Measurements from ENCODE around the gene IL1RN. TPM values are rescaled to one million over a fixed set of nuclear protein-coding genes. Genes with fewer than 3 reads are reported as not detected.

IL1RN gene
- total RNA-seq, 1 donor from 2014 or later: not detected

DNA sequence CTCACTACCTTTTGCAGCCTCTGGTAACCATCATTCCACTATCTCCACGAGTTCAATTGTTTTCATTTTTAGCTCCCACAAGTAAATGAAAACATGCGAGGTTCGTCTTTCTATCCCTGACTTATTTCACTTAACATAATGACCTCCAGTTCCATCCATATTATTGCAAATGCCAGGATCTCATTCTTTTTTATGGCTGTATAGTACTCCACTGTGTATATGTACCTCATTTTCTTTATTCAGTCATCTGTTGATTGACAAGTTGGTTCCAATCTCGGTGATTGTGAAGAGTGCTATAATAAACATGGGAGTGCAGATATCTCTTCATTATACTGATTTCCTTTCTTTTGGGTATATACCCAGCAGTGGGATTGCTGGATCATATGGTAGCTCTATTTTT, 16.9 kb downstream of the IL1RN start:
- Mint-ChIP-seq H3K4me1 (ENCODE audit: low read depth) (no peaks in the 10 kb centered on the region), H3K36me3 (ENCODE audit: low read depth) (peaks cover 6% of the 10 kb centered on the region), H3K27ac (ENCODE audit: unreplicated experiment) (no peak overlapping the region), H3K27me3 (ENCODE audit: low read depth) (peaks cover 20% of the 10 kb centered on the region), H3K4me3 (ENCODE audit: unreplicated experiment) (no peak overlapping the region), H3K9me3 (ENCODE audit: low read depth) (peaks cover 15% of the 10 kb centered on the region)
- DNase-seq (ENCODE audit: low spot score): no peak
- TF ChIP-seq, protein P1, sequence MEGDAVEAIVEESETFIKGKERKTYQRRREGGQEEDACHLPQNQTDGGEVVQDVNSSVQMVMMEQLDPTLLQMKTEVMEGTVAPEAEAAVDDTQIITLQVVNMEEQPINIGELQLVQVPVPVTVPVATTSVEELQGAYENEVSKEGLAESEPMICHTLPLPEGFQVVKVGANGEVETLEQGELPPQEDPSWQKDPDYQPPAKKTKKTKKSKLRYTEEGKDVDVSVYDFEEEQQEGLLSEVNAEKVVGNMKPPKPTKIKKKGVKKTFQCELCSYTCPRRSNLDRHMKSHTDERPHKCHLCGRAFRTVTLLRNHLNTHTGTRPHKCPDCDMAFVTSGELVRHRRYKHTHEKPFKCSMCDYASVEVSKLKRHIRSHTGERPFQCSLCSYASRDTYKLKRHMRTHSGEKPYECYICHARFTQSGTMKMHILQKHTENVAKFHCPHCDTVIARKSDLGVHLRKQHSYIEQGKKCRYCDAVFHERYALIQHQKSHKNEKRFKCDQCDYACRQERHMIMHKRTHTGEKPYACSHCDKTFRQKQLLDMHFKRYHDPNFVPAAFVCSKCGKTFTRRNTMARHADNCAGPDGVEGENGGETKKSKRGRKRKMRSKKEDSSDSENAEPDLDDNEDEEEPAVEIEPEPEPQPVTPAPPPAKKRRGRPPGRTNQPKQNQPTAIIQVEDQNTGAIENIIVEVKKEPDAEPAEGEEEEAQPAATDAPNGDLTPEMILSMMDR (IDR thresholded peaks at IDR 0.05): no peak

DNA sequence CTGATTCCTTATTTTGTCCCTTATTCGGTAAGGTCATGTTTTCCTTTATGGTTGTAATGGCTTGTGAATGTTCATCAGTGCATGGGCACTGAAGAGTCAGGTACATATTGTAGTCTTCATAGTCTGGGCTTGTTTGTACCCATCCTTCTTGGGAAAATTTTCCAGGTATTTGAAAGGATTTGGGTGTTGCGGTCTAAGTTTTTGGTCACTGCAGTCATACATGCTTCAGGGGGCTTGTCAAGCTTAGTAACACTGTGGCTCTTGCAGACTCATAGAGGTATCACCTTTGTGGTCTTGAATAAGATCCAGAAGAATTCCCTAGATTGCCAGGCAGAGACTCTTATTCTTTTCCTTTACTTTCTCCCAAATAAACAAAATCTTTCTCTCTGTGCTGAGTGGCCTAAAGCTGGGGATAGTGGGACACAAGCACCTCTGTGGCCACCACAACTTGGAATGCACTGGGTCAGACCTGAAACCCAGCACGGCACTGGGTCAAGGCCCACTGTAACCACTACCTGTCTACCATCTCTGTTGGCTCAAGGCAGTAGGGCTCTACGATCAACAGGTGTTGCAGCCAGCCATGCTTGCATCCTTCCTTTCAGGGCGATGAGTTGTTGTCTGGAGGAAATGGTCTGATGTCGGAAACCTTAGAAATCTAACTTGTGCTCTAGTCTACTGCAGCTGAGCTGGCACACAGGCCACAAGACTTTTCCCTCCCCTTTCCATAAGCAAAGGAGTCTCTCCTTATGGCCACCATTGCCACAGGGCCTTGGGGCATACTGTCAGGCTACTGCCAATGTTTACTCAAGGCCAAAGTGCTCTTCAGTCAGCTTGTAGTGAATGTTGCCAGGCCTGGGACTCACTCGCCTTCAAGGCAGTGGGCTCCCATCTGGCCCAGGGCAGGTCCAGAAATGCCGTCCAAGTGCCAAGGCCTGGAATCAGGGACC, 21.5 kb downstream of the IL1RN start:
- Mint-ChIP-seq H3K4me3 (ENCODE audit: unreplicated experiment) (no peak overlapping the region), H3K36me3 (ENCODE audit: low read depth) (peaks cover 6% of the 10 kb centered on the region), H3K27ac (ENCODE audit: unreplicated experiment) (no peak overlapping the region), H3K9me3 (ENCODE audit: low read depth) (peaks cover 15% of the 10 kb centered on the region), H3K27me3 (ENCODE audit: low read depth) (peaks cover 17% of the 10 kb centered on the region), H3K4me1 (ENCODE audit: low read depth) (no peaks in the 10 kb centered on the region)
- TF ChIP-seq, protein P1 (IDR thresholded peaks at IDR 0.05): no peak
- no peak for DNase-seq (ENCODE audit: low spot score)

DNA sequence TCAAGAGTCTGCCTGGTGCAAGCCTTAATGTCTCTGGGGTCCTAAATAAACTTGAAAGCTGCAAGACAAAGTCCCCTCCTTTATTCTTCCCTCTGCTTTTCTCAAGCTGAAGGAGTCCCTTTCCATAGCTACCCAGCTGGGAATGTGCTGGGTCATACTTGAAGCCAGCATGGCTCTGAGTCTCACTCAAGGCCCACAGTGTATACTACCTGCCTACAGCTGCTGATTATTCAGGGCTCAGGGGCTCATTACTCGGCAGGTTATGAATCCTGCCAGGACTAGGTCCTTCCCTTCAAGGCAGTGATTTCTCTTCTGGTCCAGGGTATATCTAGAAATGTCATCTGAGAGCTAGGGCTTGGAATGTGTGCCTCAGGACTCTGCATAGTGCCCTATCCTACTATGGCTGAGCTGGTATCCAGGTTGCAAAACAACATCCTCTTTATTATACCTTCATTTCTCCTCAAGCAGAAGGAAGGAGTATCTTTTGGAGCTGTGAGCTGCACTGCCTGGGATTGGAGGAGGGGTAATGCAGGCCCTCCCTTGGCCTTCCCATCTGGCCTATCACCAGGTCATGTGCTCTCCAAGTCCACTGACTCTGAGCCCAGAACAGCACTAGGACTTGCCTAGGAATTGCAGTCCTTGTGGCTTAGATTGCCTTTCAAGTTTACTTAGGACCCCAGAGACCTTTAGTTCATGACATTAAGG, 22.3 kb downstream of the IL1RN start:
- peaks cover 16% of the 10 kb centered on the region for H3K27me3 Mint-ChIP-seq (ENCODE audit: low read depth)
- no peaks in the 10 kb centered on the region for H3K4me1 Mint-ChIP-seq (ENCODE audit: low read depth)
- H3K9me3 Mint-ChIP-seq (ENCODE audit: low read depth): peaks cover 15% of the 10 kb centered on the region
- no peak overlapping the region for H3K4me3 Mint-ChIP-seq (ENCODE audit: unreplicated experiment)
- no peak for DNase-seq (ENCODE audit: low spot score)
- TF ChIP-seq, protein P1 (IDR thresholded peaks at IDR 0.05): no peak
- peaks cover 6% of the 10 kb centered on the region for H3K36me3 Mint-ChIP-seq (ENCODE audit: low read depth)
- no peak overlapping the region for H3K27ac Mint-ChIP-seq (ENCODE audit: unreplicated experiment)

DNA sequence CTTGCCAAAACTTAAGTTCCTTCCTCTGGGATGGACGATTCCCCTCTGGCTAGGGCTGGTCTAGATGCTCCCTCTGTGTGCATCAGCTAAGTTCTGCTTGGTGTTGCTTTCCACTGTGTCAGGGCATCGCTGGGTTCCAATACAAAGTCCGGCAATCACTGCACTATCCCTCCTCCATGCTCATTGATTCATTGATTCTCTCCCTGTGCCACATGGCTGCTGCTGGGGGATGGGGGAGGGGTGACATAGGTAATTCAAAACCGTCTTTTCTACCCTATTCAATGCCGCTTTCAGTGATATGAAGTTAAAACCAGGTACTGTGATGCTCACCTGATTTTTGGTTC, 22.8 kb downstream of the IL1RN start:
- H3K4me1 Mint-ChIP-seq (ENCODE audit: low read depth): no peaks in the 10 kb centered on the region
- peaks cover 13% of the 10 kb centered on the region for H3K27me3 Mint-ChIP-seq (ENCODE audit: low read depth)
- H3K27ac Mint-ChIP-seq (ENCODE audit: unreplicated experiment): no peak overlapping the region
- H3K9me3 Mint-ChIP-seq (ENCODE audit: low read depth): peaks cover 11% of the 10 kb centered on the region
- peaks cover 4% of the 10 kb centered on the region for H3K36me3 Mint-ChIP-seq (ENCODE audit: low read depth)
- no peak for DNase-seq (ENCODE audit: low spot score)
- no peak overlapping the region for H3K4me3 Mint-ChIP-seq (ENCODE audit: unreplicated experiment)
- TF ChIP-seq, protein P1 (IDR thresholded peaks at IDR 0.05): no peak

DNA sequence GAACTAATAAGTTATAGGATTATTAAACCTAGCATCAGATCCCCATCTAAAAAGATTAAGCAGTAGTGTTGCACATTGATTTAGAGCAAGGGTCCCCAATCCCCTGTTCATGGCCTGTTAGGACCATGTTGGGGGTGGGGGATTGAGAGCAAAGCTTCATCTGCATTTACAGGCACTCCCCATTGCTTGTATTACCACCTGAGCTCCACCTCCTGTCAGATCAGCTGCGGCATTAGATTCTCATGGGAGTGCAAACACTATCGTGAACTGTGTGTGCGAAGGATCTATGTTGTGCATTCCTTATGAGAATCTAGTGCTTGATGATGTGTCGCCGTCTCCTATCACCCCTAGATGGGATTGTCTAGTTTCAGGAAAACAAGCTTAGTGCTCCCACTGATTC, 27.9 kb downstream of the IL1RN start:
- Mint-ChIP-seq H3K27me3 (ENCODE audit: low read depth) (peaks cover 4% of the 10 kb centered on the region), H3K4me3 (ENCODE audit: unreplicated experiment) (no peak overlapping the region), H3K4me1 (ENCODE audit: low read depth) (peaks cover 17% of the 10 kb centered on the region), H3K27ac (ENCODE audit: unreplicated experiment) (no peak overlapping the region), H3K36me3 (ENCODE audit: low read depth) (no peaks in the 10 kb centered on the region), H3K9me3 (ENCODE audit: low read depth) (no peaks in the 10 kb centered on the region)
- TF ChIP-seq, protein P1 (IDR thresholded peaks at IDR 0.05): no peak
- no peak for DNase-seq (ENCODE audit: low spot score)
